GM19324 (cell line): ENCODE data around the gene PLXDC2.

Experiments
- ATAC-seq: cut with Tn5 transposase; IDR thresholded peaks from one replicate; pipeline ENCODE4 v1.9.1; 2021; ENCODE audit warnings: mild to moderate bottlenecking, moderate library complexity; ENCODE audit not compliant: unreplicated experiment, low FRiP score

The PLXDC2 gene

GRCh38 chr10:19815036-19815730 lies 1.0 kb upstream of the PLXDC2 start:
- ATAC-seq, result peak; percentile 14

- ATAC-seq, result peak; percentile 35
Observed at GRCh38 chr10:19815731-19816410, 361 bp upstream of the PLXDC2 start.

GRCh38 chr10:19817231-19817933 lies 1.1 kb downstream of the PLXDC2 start:
- peak; percentile 36 for ATAC-seq

- ATAC-seq, result no peak
Observed at GRCh38 chr10:19818876-19819275, 2.6 kb downstream of the PLXDC2 start.

DNA sequence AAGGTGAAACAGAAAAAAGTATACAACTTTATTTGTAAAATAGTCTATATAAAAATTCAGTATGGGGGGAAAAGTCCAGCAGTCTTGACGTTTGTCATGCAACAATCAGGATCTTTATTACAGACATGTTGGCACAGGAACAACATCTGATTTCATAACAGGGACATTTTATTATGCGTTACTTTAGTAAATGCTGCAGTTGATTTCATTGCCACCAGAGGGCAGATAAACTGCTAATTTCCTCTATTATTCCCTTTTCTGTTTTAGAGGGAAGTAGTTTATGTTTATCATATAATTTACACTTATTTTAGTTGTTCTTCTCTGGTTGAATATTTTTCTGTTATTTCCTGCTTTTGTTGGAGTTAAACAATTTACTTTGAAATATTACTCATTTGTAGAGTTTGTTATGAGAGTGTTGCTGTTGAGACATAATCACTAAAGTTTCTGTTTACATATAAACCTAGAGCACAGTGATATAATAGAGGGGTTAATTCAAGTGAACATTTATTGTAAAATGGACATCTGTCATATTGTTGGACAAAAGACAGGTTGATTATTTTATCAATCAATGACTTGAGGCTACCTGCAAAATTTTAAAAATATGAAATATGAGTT lies 3.3 kb downstream of the PLXDC2 start:
- no peak for ATAC-seq

- ATAC-seq, result no peak
Observed at GRCh38 chr10:19824381-19825342, 8.4 kb downstream of the PLXDC2 start.

DNA sequence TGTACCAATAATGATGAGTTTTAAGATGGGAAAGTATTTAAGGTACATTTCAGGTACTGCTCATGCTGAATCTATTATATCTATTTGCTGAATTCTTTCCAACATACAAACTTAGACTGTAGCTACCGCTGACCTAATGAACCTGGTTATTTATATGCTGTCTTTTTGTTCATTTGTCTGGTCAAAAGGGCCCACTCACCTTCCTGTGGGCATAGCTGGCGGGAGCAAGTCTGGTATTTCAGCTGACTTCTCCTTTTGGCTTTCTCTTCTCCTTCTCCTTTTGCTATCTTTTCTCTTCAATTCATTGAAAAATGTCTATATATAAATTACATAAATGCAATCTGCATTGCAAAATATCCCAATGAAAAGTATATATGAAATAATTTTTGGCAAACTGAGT lies 9.5 kb downstream of the PLXDC2 start:
- ATAC-seq, result no peak

- ATAC-seq, result no peak
Observed at GRCh38 chr10:19826712-19827111, 10.5 kb downstream of the PLXDC2 start.

DNA sequence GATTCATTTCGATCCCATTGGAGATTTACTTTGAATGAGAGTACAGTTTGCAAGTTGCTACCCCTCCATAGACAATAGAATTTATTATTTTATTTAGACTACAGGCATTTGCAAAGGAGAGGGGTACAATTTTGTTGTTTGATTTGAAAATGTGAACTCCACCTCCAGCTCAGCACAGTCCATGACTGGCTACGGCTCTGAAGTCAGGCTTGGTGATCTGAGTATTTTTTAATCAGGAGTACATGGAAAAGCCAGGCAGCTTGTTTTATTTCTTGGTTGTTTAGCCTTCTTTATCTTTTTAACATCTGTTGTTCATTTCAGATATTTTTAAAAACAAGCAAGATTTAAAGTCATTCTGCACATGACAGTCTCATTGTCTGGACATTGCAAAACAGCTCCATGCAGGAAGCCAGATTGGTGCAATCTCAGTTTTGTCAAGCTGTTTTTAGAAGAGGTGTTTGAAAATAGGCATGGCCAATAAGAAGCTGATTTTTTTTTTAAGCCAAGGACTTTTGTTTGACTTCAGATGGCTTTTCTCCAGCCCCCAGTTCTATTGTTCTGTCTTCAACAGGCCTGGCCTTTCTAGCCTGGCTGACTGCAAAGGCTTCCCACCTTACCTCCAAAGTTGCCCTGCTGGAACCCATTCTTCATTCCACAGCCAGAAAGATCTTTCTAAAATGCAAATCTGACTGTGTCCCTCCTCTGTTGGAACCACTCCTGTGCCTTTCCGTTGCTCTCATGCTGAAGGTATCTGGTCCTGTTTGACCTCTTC lies 12.2 kb downstream of the PLXDC2 start:
- no peak for ATAC-seq

DNA sequence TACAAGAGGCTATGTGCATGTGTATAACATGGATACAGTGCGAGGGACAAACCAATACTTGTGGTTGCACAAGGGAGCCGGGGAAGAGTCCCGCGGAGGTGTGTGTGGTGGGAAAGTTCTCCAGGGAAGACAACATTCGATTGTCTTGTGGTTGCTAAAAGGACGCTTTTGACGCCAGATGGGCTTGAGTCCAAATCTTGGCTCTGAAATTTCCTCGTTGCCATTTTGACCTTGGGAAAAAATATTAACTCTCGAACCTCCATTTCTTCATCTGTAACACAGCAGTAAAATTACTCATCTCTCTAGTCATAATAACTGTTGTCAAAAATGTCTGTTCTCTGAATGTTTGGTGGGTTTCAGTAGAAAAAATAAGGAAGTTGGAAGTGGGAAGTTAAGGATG lies 16.5 kb downstream of the PLXDC2 start:
- no peak for ATAC-seq

GRCh38 chr10:19833170-19833824 lies 17.1 kb downstream of the PLXDC2 start:
- no peak for ATAC-seq

DNA sequence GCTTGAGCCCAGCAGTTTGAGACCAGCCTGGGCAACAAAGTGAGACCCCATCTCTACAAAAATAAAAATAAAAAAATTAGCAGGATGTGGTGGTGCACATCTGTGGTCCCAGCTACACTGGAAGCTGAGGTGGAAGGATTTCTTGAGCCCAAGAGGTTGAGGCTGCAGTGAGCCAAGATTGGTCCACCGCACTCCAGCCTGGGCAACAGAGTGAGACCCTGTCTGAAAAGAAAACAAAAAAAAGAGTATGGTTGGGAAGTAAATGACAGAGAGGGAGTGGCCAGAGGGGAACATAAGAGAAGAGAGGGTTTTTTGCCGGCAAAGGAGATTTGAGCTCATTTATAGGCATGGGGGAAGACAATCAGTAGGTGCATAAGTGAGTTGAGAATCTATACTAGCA lies 19.7 kb downstream of the PLXDC2 start:
- no peak for ATAC-seq

DNA sequence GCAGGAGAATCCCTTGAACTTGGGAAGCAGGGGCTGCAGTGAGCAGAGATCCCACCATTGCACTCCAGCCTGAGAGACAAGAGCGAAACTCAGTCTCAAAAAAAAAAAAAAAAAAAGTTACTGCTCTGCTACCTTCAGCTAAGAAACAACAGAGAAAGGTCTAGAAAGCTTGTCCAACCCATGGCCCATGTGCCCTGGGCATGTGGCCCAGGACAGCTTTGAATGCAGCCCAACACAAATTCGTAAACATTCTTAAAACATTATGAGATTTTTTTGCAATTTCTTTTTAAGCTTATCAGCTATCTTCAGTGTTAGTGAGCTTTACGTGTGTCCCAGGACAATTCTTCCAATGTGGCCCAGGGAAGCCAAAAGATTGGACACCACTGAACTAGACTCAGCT lies 22.9 kb downstream of the PLXDC2 start:
- no peak for ATAC-seq

- no peak for ATAC-seq
Observed at GRCh38 chr10:19839552-19839951, 23.3 kb downstream of the PLXDC2 start.

DNA sequence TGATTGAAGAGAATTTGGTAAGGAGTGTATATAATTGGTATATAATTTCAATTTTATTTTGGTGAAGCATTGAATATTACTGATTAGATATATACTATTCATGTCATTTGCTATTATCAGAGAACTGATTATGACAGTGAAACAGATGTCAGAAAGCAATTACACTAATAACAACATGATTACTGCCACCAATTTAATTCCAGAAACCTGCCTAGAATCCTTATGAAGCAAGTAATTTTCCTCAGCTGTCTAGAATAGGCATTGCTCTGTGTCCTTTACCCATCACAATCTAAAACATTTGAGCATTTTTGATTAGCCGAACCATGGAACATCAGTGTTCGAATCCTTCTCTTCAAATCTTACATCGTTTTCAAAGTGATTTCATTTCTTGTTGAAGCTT lies 24.5 kb downstream of the PLXDC2 start:
- ATAC-seq, result no peak

DNA sequence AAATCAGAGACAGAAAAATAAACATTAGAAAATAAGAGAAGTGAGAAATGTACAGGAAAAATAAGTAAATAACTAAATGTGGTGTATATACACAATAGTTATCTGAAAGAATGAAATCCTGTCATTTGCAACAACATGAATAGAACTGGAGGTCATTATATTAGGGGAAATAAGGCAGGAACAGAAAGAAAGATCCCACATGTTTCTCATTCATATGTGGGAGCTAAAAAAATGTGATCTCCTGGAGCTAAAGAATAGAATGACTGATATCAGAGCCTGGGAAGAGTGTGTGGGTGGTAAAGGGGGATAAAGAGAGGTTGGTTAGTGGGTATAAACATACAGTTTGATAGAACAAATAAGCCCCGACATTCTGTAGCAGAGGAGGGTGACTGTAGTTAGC lies 27.3 kb downstream of the PLXDC2 start:
- ATAC-seq, result no peak

DNA sequence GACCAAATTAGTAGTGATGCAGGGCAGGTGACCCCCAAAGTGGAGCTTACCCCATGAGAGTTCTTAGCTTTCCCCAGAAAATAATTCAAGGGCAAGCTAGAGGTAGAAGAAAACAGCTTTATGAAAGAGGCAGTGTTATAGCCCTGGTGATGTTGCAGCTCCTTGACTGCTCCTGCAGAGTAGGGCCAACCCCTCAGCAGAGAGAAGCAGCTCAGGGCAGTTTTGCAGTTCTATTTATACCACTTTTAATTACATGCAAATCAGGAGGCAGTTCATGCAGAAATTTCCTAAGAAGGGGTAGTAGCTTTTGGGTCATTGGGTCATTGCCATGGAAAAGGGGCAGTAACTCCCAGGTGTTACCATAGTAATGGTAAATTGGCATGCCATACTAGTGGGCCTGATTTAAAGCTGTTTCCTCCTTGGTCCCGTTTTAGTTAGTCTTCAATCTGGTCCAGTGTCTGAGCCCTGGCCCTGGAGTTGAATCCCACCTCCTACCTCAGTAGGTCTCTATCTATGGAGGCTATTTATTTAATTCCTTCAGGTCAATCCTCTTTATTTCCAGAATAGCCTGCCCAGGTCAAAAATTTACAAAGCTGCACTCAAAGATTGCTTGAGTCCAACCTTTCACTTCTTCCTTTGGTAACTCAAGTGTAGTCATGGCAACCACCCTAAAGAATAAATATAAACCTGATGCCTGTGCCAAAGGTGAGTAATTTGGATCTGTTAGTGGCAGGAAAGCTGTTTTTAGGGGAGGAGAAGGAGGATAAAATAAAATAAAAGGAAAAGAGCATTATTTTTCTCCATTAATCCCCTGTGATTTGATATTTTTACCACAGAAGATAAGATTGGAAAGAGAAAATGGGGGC lies 29.5 kb downstream of the PLXDC2 start:
- no peak for ATAC-seq

DNA sequence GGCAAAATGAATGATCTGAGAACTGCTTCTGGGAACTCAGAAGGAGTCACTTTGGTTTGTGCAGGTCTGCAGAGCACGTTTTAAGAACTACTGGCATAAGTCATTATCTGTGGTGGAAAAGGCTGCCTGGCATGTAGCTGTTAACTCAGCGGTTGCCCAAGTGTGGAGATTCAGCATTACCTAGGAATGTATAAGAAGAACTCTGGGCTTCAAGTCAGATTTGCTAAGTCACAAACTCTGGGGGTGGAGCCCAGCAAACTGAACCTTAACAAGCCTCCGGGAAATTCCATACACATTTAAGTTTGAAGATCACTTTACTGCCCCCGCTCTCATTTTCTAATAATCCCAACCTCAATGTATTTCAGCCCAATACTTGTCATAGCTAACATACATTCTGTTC lies 31.1 kb downstream of the PLXDC2 start:
- ATAC-seq, result no peak
